DOHH2 (cell line): Measurements from ENCODE around the gene ELOVL6.
"Not testable (repeated sequence)": the region's sequence is repeated elsewhere in the genome, so short reads cannot be mapped to it uniquely, and the experiment has no call there.

Experiments used
- H3F3A ChIP-seq: fragments of 200-600 bp; sonication (generic), shearing (Covaris generic); 2 replicates; pipeline ENCODE4 v1.6.0; 2016; ENCODE audit warnings: antibody characterized with exemption, mild to moderate bottlenecking; ENCODE audit not compliant: control insufficient read depth, insufficient read depth
- H3K27ac ChIP-seq: fragments of 200-600 bp; sonication (generic); 2 replicates; pipeline ENCODE4 v1.5.1; 2014; ENCODE audit warnings: low read depth, mild to moderate bottlenecking, low read length, moderate library complexity
- H3K27me3 ChIP-seq: fragments of 200-600 bp; sonication (generic); 2 replicates; pipeline ENCODE4 v1.6.1; 2014; ENCODE audit warnings: mild to moderate bottlenecking, low read length, mixed read lengths; ENCODE audit not compliant: control insufficient read depth
- H3K36me3 ChIP-seq: fragments of 200-600 bp; sonication (generic); 2 replicates; pipeline ENCODE4 v1.6.1; 2014; ENCODE audit warnings: mild to moderate bottlenecking, low read length, moderate library complexity, mixed read lengths; ENCODE audit not compliant: control insufficient read depth
- H3K4me1 ChIP-seq: fragments of 200-600 bp; sonication (generic); 2 replicates; pipeline ENCODE4 v1.6.1; 2014; ENCODE audit warnings: mild to moderate bottlenecking, low read length, mixed read lengths; ENCODE audit not compliant: control insufficient read depth
- H3K4me2 ChIP-seq: fragments of 200-600 bp; sonication (generic); 2 replicates; pipeline ENCODE4 v1.6.0; 2014; ENCODE audit warnings: mild to moderate bottlenecking, low read length, moderate library complexity
- H3K4me3 ChIP-seq: fragments of 200-600 bp; sonication (generic); 2 replicates; pipeline ENCODE4 v1.5.1; 2014; ENCODE audit warnings: mild to moderate bottlenecking, low read length, mixed read lengths
- H3K79me2 ChIP-seq: fragments of 200-600 bp; sonication (generic); 2 replicates; pipeline ENCODE4 v1.6.1; 2014; ENCODE audit warnings: mild to moderate bottlenecking, low read length, mixed read lengths; ENCODE audit not compliant: control insufficient read depth
- H3K9me2 ChIP-seq: fragments of 200-600 bp; sonication (generic); replicated peaks from 2 replicates; pipeline ENCODE4 v1.6.1; 2014; ENCODE audit warnings: mild to moderate bottlenecking, low read length, mixed read lengths; ENCODE audit not compliant: control insufficient read depth
- H3K9me3 ChIP-seq: fragments of 200-600 bp; sonication (generic); 2 replicates; pipeline ENCODE4 v1.6.1; 2014; ENCODE audit warnings: antibody characterized with exemption, low read length, mixed read lengths; ENCODE audit not compliant: control insufficient read depth, insufficient read depth
- H4K20me1 ChIP-seq: fragments of 200-600 bp; sonication (generic); 2 replicates; pipeline ENCODE4 v1.6.0; 2014; ENCODE audit warnings: low read depth, mild to moderate bottlenecking, antibody characterized with exemption, low read length, moderate library complexity; ENCODE audit not compliant: control insufficient read depth, insufficient read depth
- EZH2phosphoT487 ChIP-seq: fragments of 200-600 bp; sonication (generic); IDR thresholded peaks from 2 replicates; pipeline ENCODE4 v1.6.1; 2017; ENCODE audit warnings: borderline replicate concordance, mild to moderate bottlenecking, antibody characterized with exemption, low read length, moderate library complexity, mixed read lengths
- TF ChIP-seq, protein P1 (sequence below): fragments of 200-600 bp; sonication (generic); IDR thresholded peaks from one replicate; pipeline ENCODE4 v1.5.1; 2014; ENCODE audit warnings: antibody characterized with exemption, mild to moderate bottlenecking, low read depth, low read length; ENCODE audit not compliant: poor library complexity, severe bottlenecking

The ELOVL6 gene

DNA sequence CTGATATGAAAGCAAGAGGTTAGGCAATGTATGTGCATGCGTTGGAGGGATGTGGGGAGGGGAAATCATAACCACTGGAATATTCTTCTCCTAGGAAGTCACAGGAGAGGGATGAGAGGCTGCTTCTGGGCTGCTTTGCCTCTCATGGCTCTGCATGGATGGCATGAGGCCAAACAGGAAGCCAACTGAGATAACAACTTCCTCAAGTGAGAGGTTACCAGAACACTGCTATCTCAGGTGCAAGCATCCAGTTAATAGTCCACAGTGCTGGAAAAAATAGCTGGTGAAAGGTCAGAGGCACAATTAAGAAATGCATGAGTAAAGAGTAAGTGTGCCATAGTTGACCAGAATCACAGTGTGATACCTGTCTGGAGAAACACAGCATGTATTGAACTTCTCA lies 113.3 kb downstream of the ELOVL6 start:
- Histone ChIP-seq H3K79me2 (no peaks in the 10 kb centered on the region), H3F3A (no peaks in the 10 kb centered on the region), H3K9me2 (no peaks in the 10 kb centered on the region), H3K9me3 (no peaks in the 10 kb centered on the region), H3K4me2 (no peak overlapping the region), H3K4me1 (peaks cover 16% of the 10 kb centered on the region), H3K36me3 (no peaks in the 10 kb centered on the region), H4K20me1 (no peaks in the 10 kb centered on the region), H3K4me3 (no peak overlapping the region), H3K27me3 (no peaks in the 10 kb centered on the region), H3K27ac (no peak overlapping the region)
- TF ChIP-seq EZH2phosphoT487 = no peak

DNA sequence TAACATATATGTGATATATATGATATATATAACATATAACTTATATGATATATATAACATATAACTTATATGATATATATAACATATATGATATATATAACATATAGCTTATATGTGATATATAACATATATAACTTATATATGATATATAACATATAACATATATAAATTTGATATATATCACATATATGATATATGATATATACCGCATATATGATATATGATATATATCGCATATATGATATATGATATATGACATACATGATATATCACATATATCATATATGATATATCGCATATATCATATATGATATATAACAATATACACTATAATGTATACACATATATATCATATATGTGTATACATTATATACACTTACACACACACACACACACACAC lies 114.3 kb downstream of the ELOVL6 start:
- H3K4me1 ChIP-seq = peaks cover 16% of the 10 kb centered on the region
- no peak overlapping the region for H3K4me3 ChIP-seq
- H3K36me3 ChIP-seq = no peaks in the 10 kb centered on the region
- H3K27ac ChIP-seq = no peak overlapping the region
- no peaks in the 10 kb centered on the region for H3F3A ChIP-seq
- H3K79me2 ChIP-seq = no peaks in the 10 kb centered on the region
- no peaks in the 10 kb centered on the region for H3K9me3 ChIP-seq
- H3K4me2 ChIP-seq = no peak overlapping the region
- H4K20me1 ChIP-seq = no peaks in the 10 kb centered on the region
- no peaks in the 10 kb centered on the region for H3K9me2 ChIP-seq
- TF ChIP-seq, protein P1, sequence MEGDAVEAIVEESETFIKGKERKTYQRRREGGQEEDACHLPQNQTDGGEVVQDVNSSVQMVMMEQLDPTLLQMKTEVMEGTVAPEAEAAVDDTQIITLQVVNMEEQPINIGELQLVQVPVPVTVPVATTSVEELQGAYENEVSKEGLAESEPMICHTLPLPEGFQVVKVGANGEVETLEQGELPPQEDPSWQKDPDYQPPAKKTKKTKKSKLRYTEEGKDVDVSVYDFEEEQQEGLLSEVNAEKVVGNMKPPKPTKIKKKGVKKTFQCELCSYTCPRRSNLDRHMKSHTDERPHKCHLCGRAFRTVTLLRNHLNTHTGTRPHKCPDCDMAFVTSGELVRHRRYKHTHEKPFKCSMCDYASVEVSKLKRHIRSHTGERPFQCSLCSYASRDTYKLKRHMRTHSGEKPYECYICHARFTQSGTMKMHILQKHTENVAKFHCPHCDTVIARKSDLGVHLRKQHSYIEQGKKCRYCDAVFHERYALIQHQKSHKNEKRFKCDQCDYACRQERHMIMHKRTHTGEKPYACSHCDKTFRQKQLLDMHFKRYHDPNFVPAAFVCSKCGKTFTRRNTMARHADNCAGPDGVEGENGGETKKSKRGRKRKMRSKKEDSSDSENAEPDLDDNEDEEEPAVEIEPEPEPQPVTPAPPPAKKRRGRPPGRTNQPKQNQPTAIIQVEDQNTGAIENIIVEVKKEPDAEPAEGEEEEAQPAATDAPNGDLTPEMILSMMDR = no peak
- no peak for TF ChIP-seq EZH2phosphoT487
- H3K27me3 ChIP-seq = no peaks in the 10 kb centered on the region

DNA sequence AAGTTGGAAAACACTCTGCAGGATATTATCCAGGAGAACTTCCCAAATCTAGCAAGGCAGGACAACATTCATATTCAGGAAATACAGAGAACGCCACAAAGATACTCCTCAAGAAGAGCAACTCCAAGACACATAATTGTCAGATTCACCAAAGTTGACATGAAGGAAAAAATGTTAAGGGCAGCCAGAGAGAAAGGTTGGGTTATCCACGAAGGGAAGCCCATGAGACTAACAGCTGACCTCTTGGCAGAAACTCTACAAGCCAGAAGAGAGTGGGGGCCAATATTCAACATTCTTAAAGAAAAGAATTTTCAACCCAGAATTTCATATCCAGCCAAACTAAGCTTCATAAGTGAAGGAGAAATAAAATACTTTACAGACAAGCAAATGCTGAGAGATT lies 120.3 kb downstream of the ELOVL6 start:
- H3K4me3 ChIP-seq, H3K27me3 ChIP-seq, H3K4me1 ChIP-seq, H3K4me2 ChIP-seq, H3K79me2 ChIP-seq, H3K36me3 ChIP-seq, H3F3A ChIP-seq, H4K20me1 ChIP-seq, H3K27ac ChIP-seq, H3K9me2 ChIP-seq, H3K9me3 ChIP-seq: not testable (repeated sequence)

- not testable (repeated sequence) for H3K36me3 ChIP-seq, H3K9me3 ChIP-seq, H3K4me3 ChIP-seq, H3K4me2 ChIP-seq, H3K79me2 ChIP-seq, H3K27ac ChIP-seq, H3K9me2 ChIP-seq, H3K27me3 ChIP-seq, H4K20me1 ChIP-seq, H3F3A ChIP-seq, H3K4me1 ChIP-seq
Observed at GRCh38 chr4:110076828-110077227, 121.6 kb downstream of the ELOVL6 start.

GRCh38 chr4:110075891-110076290 lies 122.5 kb downstream of the ELOVL6 start:
- H3K4me1 ChIP-seq = no peaks in the 10 kb centered on the region
- no peaks in the 10 kb centered on the region for H3F3A ChIP-seq
- H3K4me2 ChIP-seq = no peak overlapping the region
- no peaks in the 10 kb centered on the region for H3K36me3 ChIP-seq
- no peak overlapping the region for H3K4me3 ChIP-seq
- no peak overlapping the region for H3K27ac ChIP-seq
- H3K27me3 ChIP-seq = no peaks in the 10 kb centered on the region
- no peaks in the 10 kb centered on the region for H3K9me3 ChIP-seq
- no peaks in the 10 kb centered on the region for H4K20me1 ChIP-seq
- TF ChIP-seq, protein P1 = no peak
- TF ChIP-seq EZH2phosphoT487 = no peak
- H3K9me2 ChIP-seq = no peaks in the 10 kb centered on the region
- H3K79me2 ChIP-seq = no peaks in the 10 kb centered on the region
